ENCODE data around the gene DSTN. TPM values are rescaled to one million over a fixed set of nuclear protein-coding genes. Genes with fewer than 3 reads are reported as not detected.

The DSTN gene
- total RNA-seq, 1 donor: 550 TPM

DNA sequence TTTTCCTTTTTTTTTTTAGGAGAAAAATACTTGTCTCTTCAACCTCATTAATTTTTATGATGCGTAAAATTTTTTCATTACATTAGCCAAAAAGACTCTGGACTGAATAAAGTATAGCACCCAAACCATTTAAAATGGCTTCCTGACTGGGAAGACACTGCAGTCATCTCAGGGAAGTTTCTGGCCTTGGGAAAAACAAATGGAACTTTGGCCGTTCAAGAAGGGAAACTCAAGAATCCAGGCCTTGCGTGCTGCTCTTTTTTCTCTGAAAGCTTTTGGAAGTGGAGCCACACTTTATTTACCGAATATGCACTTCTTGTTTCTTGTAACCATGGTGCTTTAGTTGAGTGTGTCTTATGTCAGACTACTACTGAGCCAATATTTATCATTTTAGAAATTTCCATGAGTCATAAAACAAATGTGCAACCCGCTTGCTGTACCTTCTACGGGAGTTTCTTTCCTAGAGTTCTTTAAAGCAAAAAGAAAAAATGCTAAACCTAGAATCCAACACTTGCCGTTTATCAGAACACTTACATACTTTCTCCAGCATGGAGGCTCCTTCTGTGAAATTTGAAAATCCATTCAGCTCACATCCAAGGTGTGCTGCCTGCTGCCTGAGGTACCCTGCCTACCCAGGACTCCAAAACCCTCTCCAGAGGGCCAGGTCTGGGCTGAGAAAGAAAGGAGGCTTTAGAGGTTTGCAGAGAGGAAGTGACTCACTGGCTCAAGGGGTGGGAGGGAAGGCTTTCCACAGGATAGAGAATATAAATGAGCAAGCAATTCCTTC, 11.5 kb upstream of the DSTN start:
- peak; percentile 93 for DNase-seq (ENCODE audit: low read depth)
- TF ChIP-seq, protein P1, sequence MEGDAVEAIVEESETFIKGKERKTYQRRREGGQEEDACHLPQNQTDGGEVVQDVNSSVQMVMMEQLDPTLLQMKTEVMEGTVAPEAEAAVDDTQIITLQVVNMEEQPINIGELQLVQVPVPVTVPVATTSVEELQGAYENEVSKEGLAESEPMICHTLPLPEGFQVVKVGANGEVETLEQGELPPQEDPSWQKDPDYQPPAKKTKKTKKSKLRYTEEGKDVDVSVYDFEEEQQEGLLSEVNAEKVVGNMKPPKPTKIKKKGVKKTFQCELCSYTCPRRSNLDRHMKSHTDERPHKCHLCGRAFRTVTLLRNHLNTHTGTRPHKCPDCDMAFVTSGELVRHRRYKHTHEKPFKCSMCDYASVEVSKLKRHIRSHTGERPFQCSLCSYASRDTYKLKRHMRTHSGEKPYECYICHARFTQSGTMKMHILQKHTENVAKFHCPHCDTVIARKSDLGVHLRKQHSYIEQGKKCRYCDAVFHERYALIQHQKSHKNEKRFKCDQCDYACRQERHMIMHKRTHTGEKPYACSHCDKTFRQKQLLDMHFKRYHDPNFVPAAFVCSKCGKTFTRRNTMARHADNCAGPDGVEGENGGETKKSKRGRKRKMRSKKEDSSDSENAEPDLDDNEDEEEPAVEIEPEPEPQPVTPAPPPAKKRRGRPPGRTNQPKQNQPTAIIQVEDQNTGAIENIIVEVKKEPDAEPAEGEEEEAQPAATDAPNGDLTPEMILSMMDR (IDR thresholded peaks at IDR 0.05; ENCODE audit: insufficient read depth, low read depth, low read length): no peak

DNA sequence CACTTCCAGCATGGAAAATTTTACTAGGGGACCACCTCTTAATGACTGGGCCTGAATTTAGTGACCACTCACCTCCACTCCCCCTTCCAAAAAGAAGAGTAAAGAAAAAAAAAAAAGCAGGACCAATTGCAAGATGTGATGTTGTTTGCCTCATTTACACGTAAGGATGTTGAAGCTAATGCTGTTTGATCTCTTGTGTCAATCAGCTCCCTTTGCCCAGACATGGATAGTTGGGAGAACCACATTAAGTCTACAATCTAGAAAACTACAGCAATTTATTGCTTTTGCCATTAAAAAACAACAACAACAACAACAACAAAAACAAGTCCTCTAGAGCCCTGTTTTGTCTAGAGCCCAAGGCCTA, 11.0 kb upstream of the DSTN start:
- no peak overlapping the region for H3K4me3 ChIP-seq (ENCODE audit: low read depth, low read length)
- no peak for DNase-seq (ENCODE audit: low read depth)
- TF ChIP-seq, protein P1 (IDR thresholded peaks at IDR 0.05; ENCODE audit: insufficient read depth, low read depth, low read length): no peak

More for the DNA sequence above, 11.5 kb upstream of the DSTN start:
- peak overlapping the region; percentile 45 for H3K4me3 ChIP-seq (ENCODE audit: low read depth, low read length)

DNA sequence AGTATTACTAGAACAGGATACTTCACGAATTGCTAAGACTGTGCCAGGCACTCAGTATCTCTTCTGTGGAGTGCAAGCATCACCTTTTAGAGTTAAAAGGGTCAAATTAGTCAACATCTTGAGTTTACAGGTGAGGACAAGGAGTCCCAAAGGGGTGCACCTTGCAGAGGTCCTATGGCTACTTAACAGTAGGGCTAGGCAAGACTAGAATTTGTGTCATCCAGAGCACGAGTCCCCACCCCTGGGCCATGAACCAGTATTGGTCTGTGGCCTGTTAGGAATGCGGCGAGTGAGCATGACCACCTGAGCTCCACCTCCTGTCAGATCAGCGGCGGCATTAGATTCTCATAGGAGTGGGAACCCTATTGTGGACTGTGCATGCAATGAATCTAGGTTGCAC, 10.5 kb upstream of the DSTN start:
- H3K4me3 ChIP-seq (ENCODE audit: low read depth, low read length): no peak overlapping the region
- TF ChIP-seq, protein P1 (IDR thresholded peaks at IDR 0.05; ENCODE audit: insufficient read depth, low read depth, low read length): no peak
- DNase-seq (ENCODE audit: low read depth): no peak

DNA sequence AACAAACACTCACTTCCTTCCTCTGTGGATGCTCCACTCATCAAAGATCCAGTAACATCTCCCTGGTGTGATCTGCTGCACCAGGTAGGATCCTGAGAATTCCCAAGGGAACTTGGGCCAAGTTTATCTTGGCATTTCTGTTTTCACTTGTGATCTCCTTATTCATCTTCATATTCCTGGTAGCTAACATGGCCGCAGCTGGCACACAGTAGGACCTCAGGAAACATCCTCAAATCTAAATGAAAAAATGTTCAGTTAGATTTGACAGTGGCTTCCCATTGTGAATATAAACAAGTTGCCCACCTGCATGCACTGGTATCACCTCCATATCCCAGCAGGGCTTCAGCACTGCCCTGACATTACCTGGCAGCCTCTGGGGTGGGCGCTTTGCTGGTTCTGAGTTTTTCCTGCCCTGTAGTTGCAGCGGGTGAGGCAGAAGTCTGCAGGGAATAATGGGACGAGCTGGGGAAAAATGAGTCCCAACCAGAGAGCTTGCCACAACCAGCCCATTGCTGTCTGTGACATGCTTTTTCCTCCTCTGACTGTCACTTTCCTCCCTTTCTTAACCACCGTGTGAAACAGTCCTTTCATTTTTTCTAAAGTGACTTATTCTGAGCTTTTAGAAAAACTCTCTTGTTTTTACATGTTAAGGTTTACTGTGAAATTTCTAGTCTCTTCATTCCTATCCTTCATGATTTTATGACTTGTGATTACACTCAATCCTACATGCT, 9.4 kb upstream of the DSTN start:
- H3K4me3 ChIP-seq (ENCODE audit: low read depth, low read length): no peak overlapping the region
- no peak for DNase-seq (ENCODE audit: low read depth)
- TF ChIP-seq, protein P1 (IDR thresholded peaks at IDR 0.05; ENCODE audit: insufficient read depth, low read depth, low read length): no peak

DNA sequence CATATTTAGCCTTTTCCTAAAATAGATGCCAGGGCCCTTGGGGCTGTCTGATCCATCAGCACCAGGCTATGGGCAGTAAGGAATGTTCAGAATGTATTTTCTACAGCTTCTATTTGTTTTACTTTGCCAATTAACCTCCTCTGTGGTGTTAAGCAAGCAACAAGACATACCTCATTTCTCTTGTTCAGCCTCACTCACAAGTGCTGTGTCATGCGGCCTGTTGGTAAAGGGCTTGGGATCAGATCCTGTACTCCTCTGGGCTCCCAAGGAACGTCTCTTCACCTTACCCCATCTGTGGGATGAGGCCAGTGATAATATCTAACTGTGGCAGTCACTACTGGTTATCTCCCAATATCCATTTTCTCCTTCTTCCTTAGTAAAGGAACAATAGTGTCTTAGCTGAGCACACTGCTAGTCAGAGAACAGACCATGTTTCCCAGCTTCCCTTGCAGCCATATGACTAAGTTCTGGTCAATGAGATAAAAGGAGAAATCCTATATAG, 7.0 kb upstream of the DSTN start:
- H3K4me3 ChIP-seq (ENCODE audit: low read depth, low read length): no peak overlapping the region
- TF ChIP-seq, protein P1 (IDR thresholded peaks at IDR 0.05; ENCODE audit: insufficient read depth, low read depth, low read length): no peak
- DNase-seq (ENCODE audit: low read depth): peak; percentile 85

DNA sequence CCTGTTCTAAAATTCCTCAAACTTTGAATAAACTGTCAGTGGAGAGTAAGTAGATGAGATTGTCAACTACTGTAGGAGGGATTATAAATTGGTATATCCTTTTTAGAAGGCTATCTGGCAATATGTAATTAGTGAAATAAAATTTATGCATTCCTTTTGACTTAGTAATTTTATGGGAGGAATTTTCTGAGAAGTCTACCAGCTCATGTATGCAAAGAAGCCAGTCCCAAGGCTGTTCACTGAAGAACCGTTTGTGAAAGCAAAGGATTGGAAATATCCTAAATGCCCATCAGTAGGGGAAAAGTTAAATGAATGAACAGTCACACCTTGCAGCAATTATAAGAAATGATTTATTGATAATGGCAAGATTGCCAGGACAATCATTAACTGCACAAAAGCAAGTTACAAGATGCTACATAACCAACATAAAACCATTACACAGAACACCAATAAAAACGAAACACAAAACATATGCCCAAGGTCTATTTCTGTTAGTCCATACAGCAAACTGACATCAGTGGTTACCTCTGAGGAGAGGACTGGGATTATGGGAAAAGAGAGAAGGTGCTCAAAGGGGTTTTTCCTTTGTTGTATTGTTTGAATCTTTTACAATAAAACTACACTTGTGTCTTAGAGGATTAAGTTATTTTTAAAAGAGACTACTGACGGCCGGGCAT, 4.6 kb upstream of the DSTN start:
- DNase-seq (ENCODE audit: low read depth): peak; percentile 51
- TF ChIP-seq, protein P1 (IDR thresholded peaks at IDR 0.05; ENCODE audit: insufficient read depth, low read depth, low read length): no peak
- no peak overlapping the region for H3K4me3 ChIP-seq (ENCODE audit: low read depth, low read length)
